DND-41 (cell line): ENCODE data around the gene SH3RF3.

ENCODE experiments used
- ATAC-seq: fragments of 200-7000 bp; cut with Tn5 transposase; 3 replicates; pipeline ENCODE4 v1.9.1; 2021; ENCODE audit warnings: low read depth; ENCODE audit not compliant: insufficient read depth
- DNase-seq: peaks from one replicate; pipeline ENCODE4 v3.0.0-alpha.2; 2020
- H2AFZ ChIP-seq: 2 replicates; pipeline ENCODE4 v1.6.0; 2012; ENCODE audit warnings: low read depth, low read length
- H3K27ac ChIP-seq: 2 replicates; pipeline ENCODE4 v1.5.1; 2012; ENCODE audit warnings: low read length, inconsistent platforms
- H3K27me3 ChIP-seq: fragments of 200-600 bp; sonication (generic); 2 replicates; pipeline ENCODE4 v1.6.0; 2012; ENCODE audit warnings: low read length, mild to moderate bottlenecking, inconsistent platforms; ENCODE audit not compliant: insufficient read depth, poor library complexity
- H3K36me3 ChIP-seq: 2 replicates; pipeline ENCODE4 v1.5.1; 2012; ENCODE audit warnings: low read length, inconsistent platforms; ENCODE audit not compliant: insufficient read depth
- H3K4me1 ChIP-seq: 2 replicates; pipeline ENCODE4 v1.5.1; 2012; ENCODE audit warnings: mild to moderate bottlenecking, low read length; ENCODE audit not compliant: insufficient read depth
- H3K4me2 ChIP-seq: 2 replicates; pipeline ENCODE4 v1.6.0; 2012; ENCODE audit warnings: mild to moderate bottlenecking, moderate library complexity, low read length, inconsistent platforms; ENCODE audit not compliant: insufficient read depth
- H3K4me3 ChIP-seq, 2 experiments: fragments of 200-600 bp in 1 of 2; shearing (Covaris generic) in 1 of 2; 2 replicates each; pipeline ENCODE4 v1.5.1; 2012 to 2016; ENCODE audit warnings: inconsistent platforms in 2 of 2, low read length in 2 of 2, mild to moderate bottlenecking in 2 of 2, low read depth in 1 of 2, moderate library complexity in 1 of 2
- H3K79me2 ChIP-seq: 2 replicates; pipeline ENCODE4 v1.6.0; 2012; ENCODE audit warnings: low read length, inconsistent platforms; ENCODE audit not compliant: insufficient read depth
- H3K9ac ChIP-seq: 2 replicates; pipeline ENCODE4 v1.6.0; 2012; ENCODE audit warnings: low read depth, mild to moderate bottlenecking, inconsistent platforms, low read length, moderate library complexity
- H3K9me3 ChIP-seq: 2 replicates; pipeline ENCODE4 v1.5.1; 2012; ENCODE audit warnings: low read length, moderate library complexity, mild to moderate bottlenecking, inconsistent platforms; ENCODE audit not compliant: insufficient read depth, severe bottlenecking
- H4K20me1 ChIP-seq: 2 replicates; pipeline ENCODE4 v1.6.0; 2012; ENCODE audit warnings: low read length; ENCODE audit not compliant: insufficient read depth
- EZH2 ChIP-seq: IDR thresholded peaks from 3 replicates; pipeline ENCODE4 v1.6.1; 2012; ENCODE audit warnings: borderline replicate concordance, low read depth, mild to moderate bottlenecking, moderate library complexity, low read length, inconsistent platforms; ENCODE audit not compliant: severe bottlenecking
- TF ChIP-seq, protein P1 (sequence below): IDR thresholded peaks from 2 replicates; pipeline ENCODE4 v1.5.1; 2012; ENCODE audit warnings: borderline replicate concordance, low read length, moderate library complexity, mild to moderate bottlenecking; ENCODE audit not compliant: poor library complexity, severe bottlenecking; ENCODE audit errors: extremely low read depth

Gene SH3RF3

GRCh38 chr2:109451671-109452070, 322.7 kb downstream of the SH3RF3 start:
- no peak overlapping the region for H3K4me2 ChIP-seq
- H3K36me3 ChIP-seq: no peaks in the 10 kb centered on the region
- H3K9me3 ChIP-seq: no peaks in the 10 kb centered on the region
- no peak overlapping the region for H3K27ac ChIP-seq
- H3K27me3 ChIP-seq: peaks cover 11% of the 10 kb centered on the region
- no peak for ATAC-seq
- H3K4me1 ChIP-seq: no peaks in the 10 kb centered on the region
- no peak overlapping the region for H2AFZ ChIP-seq
- H4K20me1 ChIP-seq: 0 out of 2 replicates have a peak, but pooled peaks cover 3% of the 10 kb centered on the region
- no peak overlapping the region for H3K4me3 ChIP-seq
- H3K9ac ChIP-seq: no peak overlapping the region
- no peak for DNase-seq
- no peak for TF ChIP-seq EZH2
- TF ChIP-seq, protein P1, sequence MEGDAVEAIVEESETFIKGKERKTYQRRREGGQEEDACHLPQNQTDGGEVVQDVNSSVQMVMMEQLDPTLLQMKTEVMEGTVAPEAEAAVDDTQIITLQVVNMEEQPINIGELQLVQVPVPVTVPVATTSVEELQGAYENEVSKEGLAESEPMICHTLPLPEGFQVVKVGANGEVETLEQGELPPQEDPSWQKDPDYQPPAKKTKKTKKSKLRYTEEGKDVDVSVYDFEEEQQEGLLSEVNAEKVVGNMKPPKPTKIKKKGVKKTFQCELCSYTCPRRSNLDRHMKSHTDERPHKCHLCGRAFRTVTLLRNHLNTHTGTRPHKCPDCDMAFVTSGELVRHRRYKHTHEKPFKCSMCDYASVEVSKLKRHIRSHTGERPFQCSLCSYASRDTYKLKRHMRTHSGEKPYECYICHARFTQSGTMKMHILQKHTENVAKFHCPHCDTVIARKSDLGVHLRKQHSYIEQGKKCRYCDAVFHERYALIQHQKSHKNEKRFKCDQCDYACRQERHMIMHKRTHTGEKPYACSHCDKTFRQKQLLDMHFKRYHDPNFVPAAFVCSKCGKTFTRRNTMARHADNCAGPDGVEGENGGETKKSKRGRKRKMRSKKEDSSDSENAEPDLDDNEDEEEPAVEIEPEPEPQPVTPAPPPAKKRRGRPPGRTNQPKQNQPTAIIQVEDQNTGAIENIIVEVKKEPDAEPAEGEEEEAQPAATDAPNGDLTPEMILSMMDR: no peak
- no peaks in the 10 kb centered on the region for H3K79me2 ChIP-seq

DNA sequence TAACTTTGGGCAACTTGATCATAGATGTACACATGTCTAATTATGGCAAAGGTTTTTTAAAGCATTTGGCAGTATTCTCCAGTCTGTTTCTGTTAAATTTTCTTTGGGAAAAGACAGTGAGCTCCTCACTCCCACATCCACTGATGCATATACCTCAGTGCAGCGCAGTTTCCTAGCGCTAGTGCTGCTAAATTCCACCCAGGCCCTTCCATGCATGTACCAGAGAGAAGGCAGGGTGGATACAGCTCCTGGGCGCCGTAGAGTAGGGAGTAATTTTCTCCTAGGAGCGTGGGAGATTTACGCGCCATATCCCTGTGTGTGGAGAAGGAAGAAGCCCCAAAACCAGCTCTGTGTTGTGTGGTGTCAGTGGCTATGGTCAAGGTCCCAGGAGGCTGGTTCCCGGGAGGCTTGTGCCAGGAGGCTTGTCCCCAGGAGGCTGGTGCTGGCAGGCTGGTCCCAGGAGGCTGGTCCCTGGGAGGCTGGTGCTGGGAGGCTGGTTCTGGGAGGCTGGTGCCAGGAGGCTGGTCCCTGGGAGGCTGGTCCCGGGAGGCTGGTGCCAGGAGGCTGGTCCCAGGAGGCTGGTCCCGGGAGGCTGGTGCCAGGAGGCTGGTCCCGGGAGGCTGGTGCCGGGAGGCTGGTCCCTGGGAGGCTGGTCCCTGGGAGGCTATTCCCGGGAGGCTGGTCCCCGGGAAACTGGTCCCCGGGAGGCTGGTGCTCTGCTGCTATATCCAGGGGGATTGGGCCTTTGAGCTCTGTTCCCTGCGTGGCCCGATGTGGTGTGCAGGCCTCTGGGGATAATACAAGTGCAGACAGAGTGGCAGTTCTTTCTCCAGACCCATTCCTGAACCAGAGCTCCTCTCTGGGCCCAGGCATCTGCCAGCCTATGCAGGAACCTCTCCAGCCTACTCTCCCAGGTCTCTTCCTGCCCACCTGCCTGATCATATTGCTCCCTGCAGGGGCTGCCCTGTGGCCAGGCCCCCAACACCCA, 323.6 kb downstream of the SH3RF3 start:
- Histone ChIP-seq H3K27me3 (peaks cover 11% of the 10 kb centered on the region), H3K9me3 (no peaks in the 10 kb centered on the region), H3K4me1 (no peaks in the 10 kb centered on the region), H3K4me2 (no peak overlapping the region), H3K79me2 (no peaks in the 10 kb centered on the region), H3K9ac (no peak overlapping the region), H2AFZ (no peak overlapping the region), H3K4me3 (no peak overlapping the region), H4K20me1 (0 out of 2 replicates have a peak, but pooled peaks cover 3% of the 10 kb centered on the region), H3K36me3 (no peaks in the 10 kb centered on the region), H3K27ac (no peak overlapping the region)
- DNase-seq (no peak), ATAC-seq (no peak)
- no peak for TF ChIP-seq EZH2

GRCh38 chr2:109453371-109453995, 324.5 kb downstream of the SH3RF3 start:
- peaks cover 12% of the 10 kb centered on the region for H3K27me3 ChIP-seq
- H2AFZ ChIP-seq: no peak overlapping the region
- 0 out of 2 replicates have a peak, but pooled peaks cover 3% of the 10 kb centered on the region for H4K20me1 ChIP-seq
- no peak for TF ChIP-seq EZH2
- TF ChIP-seq, protein P1: no peak
- H3K27ac ChIP-seq: no peak overlapping the region
- H3K36me3 ChIP-seq: no peaks in the 10 kb centered on the region
- no peak overlapping the region for H3K4me3 ChIP-seq
- no peaks in the 10 kb centered on the region for H3K4me1 ChIP-seq
- DNase-seq (no peak), ATAC-seq (no peak)
- no peak overlapping the region for H3K4me2 ChIP-seq
- H3K79me2 ChIP-seq: no peaks in the 10 kb centered on the region
- H3K9ac ChIP-seq: no peak overlapping the region
- H3K9me3 ChIP-seq: no peaks in the 10 kb centered on the region

- TF ChIP-seq, protein P1: no peak
- TF ChIP-seq EZH2: no peak
- Histone ChIP-seq H3K4me2 (no peak overlapping the region), H3K4me3 (no peak overlapping the region), H3K36me3 (no peaks in the 10 kb centered on the region), H3K27me3 (peaks cover 14% of the 10 kb centered on the region), H3K79me2 (no peaks in the 10 kb centered on the region), H3K27ac (no peak overlapping the region), H3K4me1 (no peaks in the 10 kb centered on the region), H2AFZ (no peak overlapping the region), H3K9ac (no peak overlapping the region), H3K9me3 (no peaks in the 10 kb centered on the region), H4K20me1 (0 out of 2 replicates have a peak, but pooled peaks cover 3% of the 10 kb centered on the region)
- ATAC-seq (no peak), DNase-seq (no peak)
Measured at GRCh38 chr2:109454304-109454703, 325.3 kb downstream of the SH3RF3 start.
